Measurements from ENCODE around the gene NUBPL.

DNA sequence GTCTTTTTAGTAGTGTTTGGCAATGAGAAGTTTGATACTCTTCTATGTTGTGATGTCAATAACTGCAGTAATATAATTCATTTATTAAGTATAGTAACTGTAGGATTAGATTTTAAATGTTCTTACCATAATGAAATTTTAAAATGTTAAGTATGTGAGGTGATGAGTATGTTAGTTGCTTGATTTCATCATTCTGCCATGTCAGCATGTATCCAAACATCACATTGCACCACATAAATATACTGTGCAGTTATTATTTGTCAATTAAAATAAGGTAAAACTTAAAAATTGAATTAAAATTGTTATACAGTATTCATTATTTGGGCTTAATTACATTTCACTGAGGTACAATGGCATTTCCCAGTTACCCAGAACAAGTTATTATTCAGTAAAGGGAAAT is 138.6 kb downstream of the NUBPL start:
- TF ChIP-seq GATA3 (IDR thresholded peaks at IDR 0.05; ENCODE audit: low read depth, low read length) (no peak), GATA2 (IDR thresholded peaks at IDR 0.05; ENCODE audit: low read depth, low read length) (no peak)

Data from SH-SY5Y (cell line).